K562 (cell line): ENCODE measurements around the gene CCDC74B. TPM values are rescaled to one million over a fixed set of nuclear protein-coding genes. Genes with fewer than 3 reads are reported as not detected.

ENCODE experiments used
- ARHGAP35 ChIP-seq: fragments of 450-650 bp; IDR thresholded peaks from 2 replicates; pipeline ENCODE4 v1.6.1; 2018; ENCODE audit not compliant: partially characterized antibody
- ID3 ChIP-seq, 2 experiments: fragments of 250-450 bp in 1 of 2; fragments of 450-650 bp in 1 of 2; sonication (Bioruptor Pico) in 1 of 2; IDR thresholded peaks; 2 replicates each; pipeline versions ENCODE4 v1.6.1 to v1.8.0; 2016 to 2021; ENCODE audit warnings: mild to moderate bottlenecking in 2 of 2, moderate library complexity in 2 of 2, missing compliant biosample characterization in 1 of 2, missing genetic modification characterization in 1 of 2
- KLF16 ChIP-seq: IDR thresholded peaks from 2 replicates; pipeline ENCODE4 v1.6.1; 2016; ENCODE audit warnings: antibody characterized with exemption
- KLF6 ChIP-seq: fragments of 250-450 bp; sonication (Bioruptor Pico); IDR thresholded peaks from 2 replicates; pipeline ENCODE4 v1.4.0; 2020; ENCODE audit warnings: mild to moderate bottlenecking, moderate library complexity, borderline replicate concordance
- NKRF ChIP-seq: fragments of 450-650 bp; IDR thresholded peaks from 2 replicates; pipeline ENCODE4 v1.6.1; 2016; ENCODE audit warnings: borderline replicate concordance
- POLR2AphosphoS5 ChIP-seq: IDR thresholded peaks from 2 replicates; pipeline ENCODE4 v1.6.1; 2011; ENCODE audit warnings: mild to moderate bottlenecking, low read depth, low read length, moderate library complexity; ENCODE audit not compliant: control insufficient read depth, insufficient read depth
- RFX5 ChIP-seq: IDR thresholded peaks from 2 replicates; pipeline ENCODE4 v1.6.1; 2011; ENCODE audit warnings: low read depth, mild to moderate bottlenecking, improper control_type of control experiment, low read length
- RREB1 ChIP-seq: fragments of 250-450 bp; sonication (Bioruptor Pico); IDR thresholded peaks from 2 replicates; pipeline ENCODE4 v1.4.0; 2020
- SIX5 ChIP-seq, 2 experiments: IDR thresholded peaks; 2 replicates each; pipeline ENCODE4 v1.6.1; 2011; ENCODE audit warnings: low read length in 2 of 2, borderline replicate concordance in 1 of 2, low read depth in 1 of 2, mild to moderate bottlenecking in 1 of 2, moderate library complexity in 1 of 2; ENCODE audit not compliant: insufficient read depth in 1 of 2
- YY1 ChIP-seq, 3 experiments: IDR thresholded peaks; 2 replicates each; pipeline ENCODE4 v1.6.1; 2011; ENCODE audit warnings: low read length in 2 of 3, mild to moderate bottlenecking in 2 of 3, moderate library complexity in 2 of 3, borderline replicate concordance in 1 of 3, control low read depth in 1 of 3, low read depth in 1 of 3; ENCODE audit not compliant: insufficient read depth in 3 of 3, insufficient replicate concordance in 2 of 3, control insufficient read depth in 1 of 3, insufficient read length in 1 of 3; ENCODE audit errors: extremely low read depth in 1 of 3
- ZBTB7A ChIP-seq: IDR thresholded peaks from 2 replicates; pipeline ENCODE4 v1.6.1; 2011; ENCODE audit warnings: low read depth, mild to moderate bottlenecking, low read length, moderate library complexity, borderline replicate concordance; ENCODE audit not compliant: control insufficient read depth
- polyA plus RNA-seq, 8 experiments: library from polyadenylated mRNA; depleted of rRNA in 4 of 8; stranded (reverse) in 5 of 8; unstranded in 3 of 8; fragments of >200 nt; fragmentation: Nextera tagmentation in 2 of 8; fragmentation: Illumina TruSeq in 1 of 8; extraction: Ambion mirVana in 2 of 8; extraction: Trizol in 1 of 8; gene quantifications; 2 replicates each; pipeline versions ENCODE4 v1.2.1 to v1.2.3, GENCODE V29; 2011 to 2014; ENCODE audit warnings: inconsistent platforms in 1 of 8, missing spikeins in 1 of 8
- total RNA-seq, 7 experiments: library from RNA; depleted of rRNA in 6 of 7; stranded (reverse); fragments of >200 nt in 6 of 7; fragmentation: Illumina TruSeq in 2 of 7; extraction: Trizol in 2 of 7; gene quantifications; 2 replicates each; pipeline versions ENCODE4 v1.2.1 to v1.2.3, GENCODE V29; 2011 to 2021; ENCODE audit warnings: low replicate concordance in 1 of 7

CCDC74B gene
- total and polyA plus RNA-seq, 9 of the 15 experiments (the other 6 are each of a cell fraction or from before 2014, with no cell fraction given): 0.04 to 1.5 (median 0.52) TPM; not detected in 1

- peak; percentile 63 for TF ChIP-seq POLR2AphosphoS5
- no peak for TF ChIP-seq SIX5 (IDR thresholded peaks at IDR 0.05; ENCODE audit: borderline replicate concordance in 1 of 2, insufficient read depth in 1 of 2, low read depth in 1 of 2, low read length in 2 of 2)
- TF ChIP-seq KLF16: peak; percentile 20; the same call in 1 of the 2 replicates
- no peak for TF ChIP-seq ARHGAP35
- TF ChIP-seq RFX5: no peak
- 0 out of 2 replicates have a peak, but pooled peaks have one; percentile 27 for TF ChIP-seq NKRF
- peak; percentile 81 to 98 (median 95) for TF ChIP-seq YY1 (IDR thresholded peaks at IDR 0.05; ENCODE audit: borderline replicate concordance in 1 of 3, control insufficient read depth in 1 of 3, extremely low read depth in 1 of 3, insufficient read depth in 3 of 3, insufficient read length in 1 of 3, insufficient replicate concordance in 2 of 3, low read depth in 1 of 3, low read length in 2 of 3)
- TF ChIP-seq RREB1 (CRISPR knock-in tag): peak; percentile 71; the same call in 1 of the 2 replicates
- TF ChIP-seq KLF6: peak; percentile 92; the same call in 1 of the 2 replicates
- no peak for TF ChIP-seq ZBTB7A
- no peak for TF ChIP-seq ID3 (CRISPR knock-in tag; IDR thresholded peaks at IDR 0.05)
- TF ChIP-seq ID3 (tag; IDR thresholded peaks at IDR 0.05): no peak
These were observed 36.5 kb upstream of the CCDC74B start, which contains the start of gene SMPD4 (continued) for GRCh38 chr2:130181325-130181879.
